Spleen (tissue), 11 donors: ENCODE data around the gene TANK. TPM values are rescaled to one million over a fixed set of nuclear protein-coding genes. Genes with fewer than 3 reads are reported as not detected.
"Not testable (repeated sequence)": the region's sequence is repeated elsewhere in the genome, so short reads cannot be mapped to it uniquely, and the experiment has no call there.

Source experiments
- DNase-seq: peaks from one replicate; pipeline ENCODE4 v3.0.0-alpha.2; 2020
- H3K27ac ChIP-seq, 8 donors: fragments of 200-600 bp; sonication (generic) in 7 of 8; 1 replicate in 4 of 8; 2 replicates in 4 of 8; pipeline versions ENCODE4 v1.5.0 to v1.8.0; 2016 to 2021; ENCODE audit warnings: inconsistent platforms in 4 of 8, mild to moderate bottlenecking in 4 of 8, moderate library complexity in 1 of 8
- H3K27me3 ChIP-seq, 7 donors: fragments of 200-600 bp; sonication (generic) in 6 of 7; replicated peaks in 1 of 7; 1 replicate in 4 of 7; 2 replicates in 3 of 7; pipeline versions ENCODE4 v1.5.0 to v1.8.0; 2016 to 2021; ENCODE audit warnings: inconsistent platforms in 3 of 7, mild to moderate bottlenecking in 1 of 7
- H3K36me3 ChIP-seq, 6 donors: fragments of 200-600 bp; sonication (generic) in 5 of 6; 1 replicate in 4 of 6; 2 replicates in 2 of 6; pipeline versions ENCODE4 v1.5.0 to v1.8.0; 2016 to 2021; ENCODE audit warnings: inconsistent platforms in 2 of 6
- H3K4me1 ChIP-seq, 6 donors: fragments of 200-600 bp; sonication (generic) in 5 of 6; 1 replicate in 3 of 6; 2 replicates in 3 of 6; pipeline versions ENCODE4 v1.5.0 to v1.8.0; 2016 to 2021; ENCODE audit warnings: inconsistent platforms in 3 of 6
- H3K4me3 ChIP-seq, 8 donors: fragments of 200-600 bp; sonication (generic) in 7 of 8; 1 replicate in 4 of 8; 2 replicates in 4 of 8; pipeline versions ENCODE4 v1.5.0 to v1.8.0; 2016 to 2021; ENCODE audit warnings: inconsistent platforms in 4 of 8, mild to moderate bottlenecking in 4 of 8, moderate library complexity in 2 of 8
- H3K9me3 ChIP-seq, 8 donors: fragments of 200-600 bp; sonication (generic) in 7 of 8; 1 replicate in 4 of 8; 2 replicates in 4 of 8; pipeline versions ENCODE4 v1.5.0 to v1.8.0; 2016 to 2021; ENCODE audit warnings: inconsistent platforms in 4 of 8
- CTCF ChIP-seq, 11 experiments: fragments of 200-600 bp in 7 of 11; fragments of 450-650 bp in 4 of 11; sonication (generic) in 4 of 11; IDR thresholded peaks in 8 of 11; conservative IDR thresholded peaks in 3 of 11; 1 replicate in 7 of 11; 2 replicates in 4 of 11; pipeline versions ENCODE4 v1.4.0 to v1.8.0; 2016 to 2021; ENCODE audit warnings: antibody characterized with exemption in 11 of 11, inconsistent platforms in 4 of 11, mild to moderate bottlenecking in 1 of 11
- POLR2A ChIP-seq, 3 donors: fragments of 450-650 bp; IDR thresholded peaks; one replicate each; pipeline ENCODE4 v1.5.1; 2017; ENCODE audit warnings: antibody characterized with exemption in 3 of 3, mild to moderate bottlenecking in 1 of 3
- POLR2AphosphoS5 ChIP-seq, 3 donors: sonication (generic); formaldehyde crosslinking; IDR thresholded peaks; one replicate each; pipeline ENCODE4 v1.5.1; 2017; ENCODE audit warnings: antibody characterized with exemption in 3 of 3
- WGBS, 5 donors: extraction: QIAGEN DNeasy Blood & Tissue Kit in 3 of 5; methylation state at CpG; one replicate each; pipeline versions ENCODE4 v1.1.5 to v1.1.7; 2013 to 2018; 5-methylcytosine and 5-hydroxymethylcytosine counted together
- intact Hi-C: fragments of 100-400 bp; cut with DNase I; formaldehyde crosslinking; loops from one replicate; pipeline ENCODE4 v1.15.0; 2023; ENCODE audit warnings: low total_unique reads
- polyA plus RNA-seq, 3 donors: library from polyadenylated mRNA; stranded (reverse); fragments of 200-250 nt; gene quantifications; one replicate each; pipeline ENCODE4 v1.2.1, GENCODE V29; 2013
- total RNA-seq, 7 donors: library from RNA; depleted of rRNA in 3 of 7; stranded (reverse); fragments of >200 nt in 3 of 7; fragmentation: NEBNext Ultra II Directional in 4 of 7; extraction: Animal tissue kit (Norgen Biotek cat#: 25700) in 4 of 7; gene quantifications; one replicate each; pipeline versions ENCODE4 v1.1.0 to v1.2.1, GENCODE V29; 2016 to 2021
- donor health status: healthy with polysubstance abuse.
- donor health status: DM: no; HTN: no; CAD: no; lungs with moderate emphysema.
- donor health status: DM: no; HTN: no; CAD: no.
- donor health status: Bipolar disorder and iron deficiency.
- donor health status: healthy.
- donor health status: DM: no; HTN: no; CAD: no.
- donor health status: DM: yes; HTN: yes; CAD: no.

Gene TANK
- total and polyA plus RNA-seq, 10 donors = 37.5 to 152 (median 120) TPM

GRCh38 chr2:161177969-161178368 lies 17.7 kb downstream of the TANK start:
- Histone ChIP-seq H3K36me3 (peaks cover 0 to 90% (median 31%) of the 10 kb centered on the region in 6 donors), H3K4me3 (no peak overlapping the region), H3K27me3 (no peaks in the 10 kb centered on the region), H3K27ac (peak overlapping the region in 1 of 8 donors; percentile 29), H3K4me1 (peaks cover 1 to 68% (median 28%) of the 10 kb centered on the region in 6 donors), H3K9me3 (peaks cover 0 to 9% (median 0%) of the 10 kb centered on the region in 8 donors)
- no peak for TF ChIP-seq POLR2A (IDR thresholded peaks at IDR 0.05)
- no peak for TF ChIP-seq CTCF (IDR thresholded peaks at IDR 0.05 in 8 of 11, conservative IDR thresholded peaks at IDR 0.05 in 3 of 11)
- no peak for TF ChIP-seq POLR2AphosphoS5 (IDR thresholded peaks at IDR 0.05)
- 43 to 59% (median 51%) methylated on average over 1 of the region's 1 CpG for WGBS, 5 donors
- DNase-seq = no peak
- intact Hi-C loops = no loop called here

- 85 to 89% (median 88%) methylated on average over 4 of the region's 4 CpGs for WGBS, 5 donors
- Histone ChIP-seq H3K4me3 (no peak overlapping the region), H3K9me3 (peaks cover 0 to 9% (median 0%) of the 10 kb centered on the region in 8 donors), H3K4me1 (peaks cover 0 to 61% (median 20%) of the 10 kb centered on the region in 6 donors), H3K36me3 (peaks cover 0 to 90% (median 31%) of the 10 kb centered on the region in 6 donors), H3K27ac (no peak overlapping the region), H3K27me3 (no peaks in the 10 kb centered on the region)
- no peak for TF ChIP-seq POLR2AphosphoS5 (IDR thresholded peaks at IDR 0.05)
- TF ChIP-seq CTCF (IDR thresholded peaks at IDR 0.05 in 8 of 11, conservative IDR thresholded peaks at IDR 0.05 in 3 of 11) = no peak
- no peak for TF ChIP-seq POLR2A (IDR thresholded peaks at IDR 0.05)
- no peak for DNase-seq
- intact Hi-C loops = no loop called here
Measured at GRCh38 chr2:161178756-161179155, 18.5 kb downstream of the TANK start.

GRCh38 chr2:161190050-161190449 lies 29.8 kb downstream of the TANK start:
- DNase-seq = no peak
- peaks cover 0 to 87% (median 16%) of the 10 kb centered on the region in 6 donors for H3K36me3 ChIP-seq
- H3K27me3 ChIP-seq = no peaks in the 10 kb centered on the region
- peaks cover 0 to 62% (median 3%) of the 10 kb centered on the region in 6 donors for H3K4me1 ChIP-seq
- no peak overlapping the region for H3K4me3 ChIP-seq
- intact Hi-C loops = no loop called here
- H3K27ac ChIP-seq = no peak overlapping the region
- TF ChIP-seq CTCF (IDR thresholded peaks at IDR 0.05 in 8 of 11, conservative IDR thresholded peaks at IDR 0.05 in 3 of 11) (no peak), POLR2AphosphoS5 (IDR thresholded peaks at IDR 0.05) (no peak), POLR2A (IDR thresholded peaks at IDR 0.05) (no peak)
- no peaks in the 10 kb centered on the region for H3K9me3 ChIP-seq

- H3K9me3 ChIP-seq, intact Hi-C loops, H3K27ac ChIP-seq, H3K4me3 ChIP-seq, DNase-seq, H3K27me3 ChIP-seq: not testable (repeated sequence)
- Histone ChIP-seq H3K36me3 (peaks cover 0 to 81% (median 10%) of the 10 kb centered on the region in 6 donors), H3K4me1 (peaks cover 0 to 63% (median 16%) of the 10 kb centered on the region in 6 donors)
- WGBS, 5 donors = 94 to 100% (median 96%) methylated on average over 4 of the region's 4 CpGs
Measured at GRCh38 chr2:161195602-161196001, 35.4 kb downstream of the TANK start.
